ENCODE measurements around the gene FNBP1.
"Not testable (repeated sequence)": the region's sequence is repeated elsewhere in the genome, so short reads cannot be mapped to it uniquely, and the experiment has no call there.

The FNBP1 gene

DNA sequence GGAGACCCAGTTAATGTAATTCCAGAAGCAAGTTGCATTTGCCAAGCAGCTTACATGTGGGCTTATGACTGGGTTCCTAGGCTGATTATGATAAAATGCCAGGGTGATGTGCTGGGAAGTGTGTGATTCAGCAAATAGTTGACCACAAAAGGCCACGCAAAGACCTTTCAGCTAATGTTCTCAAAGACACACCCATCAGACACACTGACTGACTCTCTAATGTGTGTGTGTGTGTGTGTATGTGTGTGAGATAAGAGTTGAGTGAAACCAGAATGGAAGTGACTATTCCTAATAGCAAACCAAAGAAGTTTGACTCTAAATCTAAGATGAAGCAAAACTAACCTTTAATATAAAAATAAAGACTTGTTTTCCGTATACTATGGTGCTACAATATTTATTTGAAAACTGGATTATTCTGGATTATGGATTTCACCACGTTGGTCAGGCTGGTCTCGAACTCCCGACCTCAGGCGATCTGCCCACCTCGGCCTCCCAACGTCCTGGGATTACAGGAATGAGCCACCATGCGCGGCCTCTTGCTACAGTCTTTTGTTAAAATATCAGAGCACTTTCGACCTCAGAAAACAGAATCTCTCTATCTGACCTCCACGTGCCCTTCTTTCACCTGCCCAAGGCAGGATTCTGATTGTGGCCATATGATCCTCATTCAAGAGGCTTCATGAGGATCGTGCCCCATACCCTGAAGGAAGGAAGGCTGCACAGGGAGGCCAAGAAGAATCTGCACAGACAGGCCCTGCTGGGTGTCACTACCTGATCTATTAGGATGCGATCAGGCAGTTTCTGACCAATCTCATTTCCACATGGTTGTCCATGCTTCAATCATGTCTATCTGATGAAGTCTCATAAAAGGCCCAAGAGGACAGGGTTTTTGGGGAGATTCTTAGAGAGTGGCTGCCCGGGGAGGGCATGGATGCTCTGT lies 132.1 kb downstream of the FNBP1 start:
- DNase-seq, result no peak

DNA sequence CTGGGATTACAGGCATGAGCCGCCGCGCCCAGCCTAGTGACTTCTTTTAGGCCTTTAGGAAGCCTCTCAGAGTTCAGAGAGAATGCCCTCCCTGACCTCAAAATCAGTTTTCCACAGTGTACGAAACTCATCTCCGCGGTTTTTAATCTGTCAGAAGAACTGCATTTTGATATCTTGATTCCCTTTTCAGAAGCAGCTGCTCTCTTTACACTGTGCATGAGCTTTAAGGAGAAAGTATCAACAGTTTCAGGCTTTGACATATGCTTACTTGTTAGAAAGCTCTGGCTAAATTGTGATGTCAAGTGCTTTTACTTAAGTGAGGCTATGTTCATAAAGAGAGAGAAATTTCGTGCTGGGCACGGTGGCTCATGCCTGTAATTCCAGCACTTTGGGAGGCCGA lies 133.1 kb downstream of the FNBP1 start:
- no peak for DNase-seq

DNA sequence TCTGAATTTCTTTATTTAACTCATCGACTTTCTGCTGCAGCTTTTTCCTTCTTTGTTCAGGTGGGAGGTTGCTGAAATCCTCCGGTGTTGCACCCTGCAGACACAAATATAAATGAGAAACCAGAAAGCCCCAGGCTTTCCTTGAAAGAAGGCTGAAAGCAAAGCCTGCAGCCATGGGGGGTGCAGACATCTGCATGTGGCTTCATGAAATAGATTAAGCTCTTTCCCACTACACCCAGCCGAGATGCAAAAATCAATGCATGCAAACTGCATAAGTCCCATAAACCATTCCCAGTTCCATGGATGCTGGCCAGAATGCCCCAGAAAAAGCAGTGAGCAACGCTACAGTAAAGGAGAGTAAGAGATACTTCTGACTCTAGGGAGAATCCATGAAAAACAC lies 134.1 kb downstream of the FNBP1 start:
- no peak for DNase-seq

DNA sequence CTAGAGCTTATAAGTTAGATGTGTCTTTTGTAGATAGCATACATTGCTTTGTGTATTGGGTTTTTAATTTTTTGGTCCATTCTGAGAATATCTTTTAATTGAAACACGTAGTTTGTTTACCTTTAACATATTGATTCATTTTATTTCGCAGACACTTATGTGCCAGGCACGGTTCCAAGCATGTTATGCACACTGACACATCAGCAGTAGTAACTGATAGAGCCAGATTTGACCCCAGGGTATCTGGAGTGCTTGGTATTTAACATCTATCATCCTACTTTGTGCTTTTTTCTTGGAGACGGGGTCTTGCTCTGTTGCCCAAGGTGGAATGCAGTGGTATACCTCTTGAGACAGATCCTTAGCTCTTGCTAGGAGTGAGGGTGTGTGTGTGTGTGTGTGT lies 135.8 kb downstream of the FNBP1 start:
- DNase-seq, result no peak

DNA sequence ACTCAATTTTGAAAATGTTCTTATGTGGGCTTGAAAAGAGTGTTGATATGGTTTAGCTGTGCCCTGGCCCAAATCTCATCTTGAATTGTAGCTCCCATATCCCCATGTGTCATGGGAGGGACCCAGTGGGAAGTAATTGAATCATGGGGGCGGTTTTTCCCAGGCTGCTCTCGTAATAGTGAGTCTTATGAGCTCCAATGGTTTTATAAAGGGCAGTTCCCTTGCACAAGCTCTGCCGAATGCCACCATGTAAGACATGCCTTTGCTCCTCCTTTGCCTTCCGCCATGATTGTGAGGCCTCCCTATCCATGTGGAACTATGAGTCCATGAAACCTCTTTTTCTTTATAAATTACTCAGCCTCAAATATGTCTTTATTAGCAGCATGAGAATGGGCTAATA lies 136.7 kb downstream of the FNBP1 start:
- no peak for DNase-seq

DNA sequence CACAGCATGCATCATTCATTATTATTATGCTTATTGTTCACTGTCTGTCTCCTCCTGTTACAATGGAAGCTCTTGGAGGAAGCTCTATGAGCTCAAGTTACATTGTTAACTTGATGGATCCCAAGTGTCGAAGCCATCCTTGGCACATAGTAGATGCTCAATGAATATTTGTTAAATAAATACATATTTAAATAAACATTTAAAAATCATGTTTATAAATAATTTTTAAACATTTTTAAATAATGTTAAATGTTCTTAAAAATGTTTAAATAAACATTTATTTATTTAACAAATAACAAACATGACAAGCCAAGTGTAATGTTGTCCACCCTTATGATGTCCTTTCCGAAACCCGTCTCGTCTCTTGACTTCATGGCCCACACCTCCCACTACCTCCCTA lies 138.3 kb downstream of the FNBP1 start:
- DNase-seq, result no peak

DNA sequence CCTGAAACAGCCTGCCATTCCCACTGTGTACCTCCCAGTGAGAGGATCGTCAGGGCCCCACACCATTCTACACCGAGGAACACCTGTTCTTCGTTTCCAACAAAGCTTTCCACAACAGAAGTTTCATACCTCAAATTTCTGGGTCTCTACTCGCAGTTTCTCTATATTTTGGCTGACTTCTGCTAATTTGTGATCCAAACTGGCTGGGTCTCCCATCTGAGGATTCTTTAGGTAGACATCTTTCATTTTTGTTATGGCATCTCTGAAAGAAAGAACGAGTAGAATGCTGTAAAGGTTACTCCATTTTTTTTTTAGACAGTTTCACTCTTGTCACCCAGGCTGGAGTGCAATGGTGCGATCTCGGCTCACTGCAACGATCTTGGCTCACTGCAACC lies 140.3 kb downstream of the FNBP1 start:
- DNase-seq, result no peak

DNA sequence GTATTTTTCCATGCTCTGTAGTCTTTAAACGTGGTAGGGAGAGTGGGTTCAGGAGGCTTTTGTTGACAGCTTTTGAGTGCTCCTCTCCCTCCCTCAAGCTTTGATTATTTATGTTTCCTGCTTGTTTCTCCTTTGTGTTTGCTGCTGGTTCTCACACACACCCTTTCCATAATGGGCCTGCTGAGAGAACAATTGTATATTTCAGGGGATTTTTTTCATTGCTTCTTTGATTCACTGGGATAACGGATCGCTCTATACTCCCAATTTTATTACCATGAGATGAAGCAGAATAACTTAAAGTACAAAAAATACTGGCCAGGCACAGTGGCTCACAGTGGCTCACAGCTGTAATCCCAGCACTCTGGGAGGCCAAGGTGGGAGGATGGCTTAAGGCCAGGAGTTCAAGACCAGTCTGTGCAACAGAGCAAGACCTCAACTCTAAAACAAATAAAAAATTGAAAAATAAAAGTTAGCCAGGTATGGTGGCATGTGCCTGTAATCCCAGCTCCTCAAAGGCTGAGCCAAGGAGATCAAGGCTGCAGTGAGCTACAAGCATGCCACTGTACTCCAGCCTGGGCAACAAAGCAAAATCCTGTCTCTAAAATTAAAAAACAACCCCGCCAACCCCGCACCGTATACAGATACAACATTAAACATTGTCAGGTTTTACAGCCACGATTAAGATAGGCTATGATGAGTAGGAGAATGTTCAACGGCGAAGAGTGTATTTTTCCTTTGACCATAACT lies 140.8 kb downstream of the FNBP1 start:
- no peak for DNase-seq

DNA sequence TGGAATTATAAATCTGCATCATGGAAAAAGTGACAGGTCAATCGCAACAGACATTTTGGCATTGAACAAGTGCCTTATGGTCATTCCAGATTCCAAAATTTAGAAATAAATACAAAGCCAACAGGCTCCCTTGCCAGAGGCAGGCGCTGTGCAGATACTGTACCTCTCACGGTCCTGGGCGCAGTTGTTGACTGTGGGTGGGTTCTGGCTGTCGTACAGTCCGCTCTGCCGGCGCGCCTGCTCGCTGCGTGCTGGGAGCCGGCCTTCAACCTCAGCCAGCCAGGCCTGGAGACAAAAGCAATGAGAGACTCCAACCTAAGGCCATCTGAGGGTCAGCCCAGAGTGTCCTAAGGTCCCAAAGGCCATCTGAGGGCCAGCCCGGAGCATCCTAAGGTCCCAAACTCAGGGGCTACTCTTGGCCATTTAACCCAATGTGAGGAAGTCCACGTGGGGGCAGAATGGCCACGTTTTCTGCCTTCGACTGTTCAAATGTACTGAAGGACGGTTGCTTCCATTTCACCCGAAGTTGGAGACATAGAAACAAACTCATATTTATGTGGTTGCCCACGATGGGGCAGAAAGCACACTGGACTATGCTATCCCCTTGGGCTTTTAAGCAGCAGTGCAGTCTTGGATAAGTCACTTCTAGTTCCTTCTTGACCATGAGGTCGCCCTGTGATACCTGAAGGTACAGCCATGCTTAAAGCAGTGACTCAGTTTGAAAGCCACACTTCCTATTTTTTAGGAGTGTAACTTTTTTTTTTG lies 142.5 kb downstream of the FNBP1 start:
- no peak for DNase-seq

DNA sequence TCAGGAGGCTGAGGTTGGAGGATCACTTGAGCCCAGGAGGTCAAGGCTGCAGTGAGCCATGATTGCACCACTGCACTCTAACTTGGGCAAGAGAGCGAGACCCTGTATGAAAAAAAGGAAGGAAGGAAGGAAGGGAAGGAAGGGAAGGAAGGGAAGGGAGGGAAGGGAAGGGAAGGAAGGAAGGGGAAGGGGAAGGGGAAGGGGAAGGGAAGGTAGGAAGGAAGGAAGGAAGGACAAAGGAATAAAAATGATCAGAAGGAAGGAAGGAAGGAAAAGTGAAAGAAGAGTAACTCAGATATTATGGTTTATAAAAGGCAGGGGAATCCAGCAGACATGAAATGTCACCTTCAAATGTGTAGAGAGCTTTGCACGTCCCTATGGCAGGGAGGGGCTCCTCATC lies 143.4 kb downstream of the FNBP1 start:
- no peak for DNase-seq

DNA sequence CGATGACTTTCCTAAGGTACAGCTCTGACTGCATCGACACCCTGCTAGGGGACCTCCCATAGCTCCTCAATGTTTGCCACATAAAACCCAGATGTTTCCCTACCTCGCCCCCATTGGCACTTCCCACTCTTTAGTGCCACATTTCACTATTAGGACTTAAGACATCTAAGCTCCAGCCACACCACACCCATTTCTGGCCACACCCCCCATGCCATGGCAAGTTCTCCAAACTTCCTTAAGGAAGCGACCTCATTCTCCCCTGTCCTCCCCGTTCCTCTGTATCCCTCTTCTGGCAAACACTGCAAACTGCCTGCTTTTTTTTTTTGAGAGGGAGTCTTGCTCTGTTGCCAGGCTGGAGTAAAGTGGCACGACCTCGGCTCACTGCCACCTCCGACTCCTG lies 144.8 kb downstream of the FNBP1 start:
- no peak for DNase-seq

DNA sequence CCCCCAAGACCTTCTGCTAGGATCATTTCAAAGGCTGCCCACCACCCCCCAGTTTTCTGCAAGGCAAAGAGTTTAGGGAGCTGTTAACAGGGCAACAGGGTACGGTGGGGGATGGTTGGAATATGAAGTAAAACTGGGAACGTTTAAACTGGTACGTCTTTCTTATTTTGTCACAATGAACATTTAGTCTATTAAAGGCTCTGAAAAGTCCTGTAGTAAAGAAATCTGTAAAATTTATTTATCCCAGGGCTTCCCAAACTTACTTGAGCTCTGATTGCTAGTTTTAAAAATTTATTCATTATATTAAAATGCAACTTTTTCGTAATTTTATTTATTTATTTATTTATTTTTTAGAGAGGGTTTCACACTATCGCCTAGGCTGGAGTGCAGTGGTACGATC lies 145.7 kb downstream of the FNBP1 start:
- DNase-seq, result no peak

DNA sequence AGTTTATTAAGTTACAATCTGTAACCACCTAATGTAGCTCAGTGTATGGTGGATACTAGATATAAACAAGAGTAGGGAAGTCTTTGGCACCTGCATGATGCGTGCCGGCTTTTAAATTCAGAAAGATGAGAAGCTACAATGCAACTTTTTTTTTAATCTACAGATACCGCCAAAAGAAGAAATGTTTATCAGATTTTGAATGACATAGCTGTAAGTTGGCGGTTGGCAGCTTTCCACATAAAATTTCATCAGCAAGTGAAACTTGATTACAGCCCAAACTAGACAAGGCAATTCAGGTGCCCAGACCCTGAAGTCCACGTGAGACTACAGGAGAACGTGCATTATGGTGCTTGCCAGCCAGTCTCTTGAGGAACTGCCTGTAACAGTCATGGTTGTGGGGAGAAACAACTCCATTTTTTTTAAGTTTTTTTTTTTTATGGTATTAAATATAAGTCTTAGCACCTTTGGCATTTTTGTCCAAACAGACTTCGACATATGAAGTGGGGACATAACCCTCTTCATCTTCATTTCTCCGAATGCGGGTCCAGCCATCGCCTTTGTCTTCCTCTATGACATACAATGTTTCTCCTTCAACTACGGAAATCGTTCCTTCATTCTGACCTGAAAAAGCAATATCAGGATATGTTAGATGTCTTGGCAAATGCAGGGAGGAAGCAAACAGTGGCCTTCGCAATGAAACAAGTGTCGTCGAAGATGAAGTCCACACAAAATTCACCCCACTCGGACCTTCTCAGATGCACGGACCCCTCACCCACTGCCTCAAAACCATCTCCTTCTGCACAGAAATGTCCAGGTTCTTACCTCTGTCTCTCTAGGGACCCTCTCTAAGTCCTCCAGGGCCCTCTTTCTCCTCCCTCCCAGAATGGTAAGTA lies 147.4 kb downstream of the FNBP1 start:
- peak; percentile 42 for DNase-seq

DNA sequence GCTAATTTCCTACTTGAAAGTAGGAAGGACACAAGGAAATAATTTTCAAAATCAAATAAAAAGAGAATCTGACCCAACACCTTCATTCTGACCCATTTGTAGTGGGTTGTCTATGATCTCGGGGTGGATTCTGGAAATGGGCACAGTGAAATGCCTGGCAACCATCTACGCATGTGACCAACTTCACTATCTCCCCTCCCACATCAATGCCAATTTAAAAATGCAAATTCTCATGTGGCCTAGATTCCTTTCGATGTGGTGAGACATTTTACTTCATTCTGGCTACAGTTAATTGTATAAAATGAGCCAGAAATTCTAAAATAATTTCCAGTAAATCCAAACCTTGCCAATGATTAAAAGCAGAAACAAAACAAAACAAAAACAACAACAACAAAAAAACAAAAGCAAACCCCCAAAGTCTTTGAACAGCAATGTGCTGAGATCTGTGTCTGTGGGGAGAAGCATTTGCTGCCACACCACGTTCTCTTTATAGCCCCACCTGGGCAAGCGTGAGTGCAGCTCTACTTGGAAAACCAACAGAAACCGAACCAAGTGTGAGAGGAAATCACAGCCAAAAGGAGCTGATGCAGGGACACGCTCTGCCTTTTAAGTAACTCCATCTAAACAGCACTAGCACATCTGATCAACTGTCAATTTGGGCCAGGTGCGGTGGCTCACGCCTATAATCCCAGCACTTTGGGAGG lies 148.7 kb downstream of the FNBP1 start:
- DNase-seq, result peak; percentile 17

DNA sequence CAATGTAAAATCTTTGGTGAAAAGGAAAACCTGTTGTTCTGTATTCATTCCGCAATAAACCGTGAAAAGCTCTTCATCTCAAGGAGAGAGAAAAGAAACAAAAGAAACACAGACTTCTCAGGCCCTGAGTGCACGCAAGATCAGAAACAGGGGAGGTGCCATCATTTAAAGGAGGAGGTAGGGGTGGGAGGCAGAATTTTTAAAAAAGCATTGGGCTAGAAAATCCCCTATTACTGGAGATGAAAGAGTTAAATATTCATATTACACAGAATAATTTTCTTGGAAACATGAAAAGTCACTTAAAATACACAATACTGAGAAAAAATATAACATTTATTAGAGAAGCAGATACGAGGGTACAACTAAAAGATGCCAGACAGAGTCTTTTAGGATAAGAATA lies 151.4 kb downstream of the FNBP1 start:
- DNase-seq, result no peak

DNA sequence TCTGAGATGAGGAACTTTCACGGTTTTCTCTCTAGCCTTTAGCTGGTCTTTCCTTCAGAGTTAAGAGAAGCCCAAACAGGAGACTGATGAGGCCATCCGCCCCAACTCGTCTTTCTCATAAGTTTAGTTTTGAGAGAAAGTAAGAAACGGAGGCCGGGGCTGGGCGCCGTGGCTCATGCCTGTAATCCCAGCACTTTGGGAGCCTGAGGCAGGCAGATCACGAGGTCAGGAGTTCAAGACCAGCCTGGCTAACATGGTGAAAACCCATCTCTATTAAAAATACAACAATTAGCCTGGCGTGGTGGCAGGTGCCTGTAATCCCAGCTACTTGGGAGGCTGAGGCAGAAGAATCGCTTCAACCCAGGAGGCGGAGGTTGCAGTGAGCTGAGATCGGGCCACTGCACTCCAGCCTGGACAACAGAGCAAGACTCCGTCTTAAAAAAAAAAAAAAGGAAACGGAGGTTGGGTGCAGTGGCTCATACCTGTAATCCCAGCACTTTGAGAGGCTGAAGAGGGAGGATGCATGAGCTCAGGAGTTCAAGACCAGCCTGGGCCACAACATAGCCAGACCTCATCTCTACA lies 152.2 kb downstream of the FNBP1 start:
- DNase-seq, result not testable (repeated sequence)

DNA sequence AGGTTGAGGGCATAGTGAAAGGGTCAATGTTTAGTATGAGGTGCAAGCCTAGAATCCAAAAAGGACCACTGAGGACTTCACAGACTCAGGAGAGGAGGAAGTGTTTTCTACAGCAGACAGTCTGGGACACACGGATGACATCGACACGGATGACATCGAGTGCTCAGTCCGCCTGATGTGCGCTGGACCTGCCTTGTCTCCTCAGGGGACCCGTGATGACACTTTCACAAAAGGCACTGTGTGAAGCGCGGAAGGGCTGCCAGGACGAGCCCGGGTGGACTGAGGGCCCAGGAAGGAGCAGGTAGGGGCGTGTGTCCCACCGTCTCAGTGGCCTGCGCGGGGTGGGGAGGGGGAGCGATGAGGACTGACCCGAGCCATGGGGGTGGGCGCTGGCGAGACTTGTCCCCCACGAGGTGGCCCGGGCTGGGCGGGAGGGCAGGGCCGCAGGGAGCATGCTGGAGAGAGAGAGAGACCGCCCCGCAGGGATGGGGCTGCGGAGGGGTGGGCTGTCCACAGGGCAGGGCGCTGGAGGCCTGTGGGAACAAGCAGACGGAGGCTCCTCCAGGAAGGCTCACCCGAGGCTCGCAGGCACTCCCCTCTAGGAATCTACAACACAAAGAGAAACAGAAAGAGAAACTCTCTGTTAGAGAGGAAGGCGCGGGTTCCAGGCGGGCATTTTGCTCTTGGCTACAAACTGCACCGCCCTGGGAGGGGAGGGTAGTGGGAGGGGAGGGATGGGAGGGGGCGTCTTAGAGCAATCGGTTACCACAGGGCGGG lies 152.9 kb downstream of the FNBP1 start:
- DNase-seq, result peak; percentile 66

DNA sequence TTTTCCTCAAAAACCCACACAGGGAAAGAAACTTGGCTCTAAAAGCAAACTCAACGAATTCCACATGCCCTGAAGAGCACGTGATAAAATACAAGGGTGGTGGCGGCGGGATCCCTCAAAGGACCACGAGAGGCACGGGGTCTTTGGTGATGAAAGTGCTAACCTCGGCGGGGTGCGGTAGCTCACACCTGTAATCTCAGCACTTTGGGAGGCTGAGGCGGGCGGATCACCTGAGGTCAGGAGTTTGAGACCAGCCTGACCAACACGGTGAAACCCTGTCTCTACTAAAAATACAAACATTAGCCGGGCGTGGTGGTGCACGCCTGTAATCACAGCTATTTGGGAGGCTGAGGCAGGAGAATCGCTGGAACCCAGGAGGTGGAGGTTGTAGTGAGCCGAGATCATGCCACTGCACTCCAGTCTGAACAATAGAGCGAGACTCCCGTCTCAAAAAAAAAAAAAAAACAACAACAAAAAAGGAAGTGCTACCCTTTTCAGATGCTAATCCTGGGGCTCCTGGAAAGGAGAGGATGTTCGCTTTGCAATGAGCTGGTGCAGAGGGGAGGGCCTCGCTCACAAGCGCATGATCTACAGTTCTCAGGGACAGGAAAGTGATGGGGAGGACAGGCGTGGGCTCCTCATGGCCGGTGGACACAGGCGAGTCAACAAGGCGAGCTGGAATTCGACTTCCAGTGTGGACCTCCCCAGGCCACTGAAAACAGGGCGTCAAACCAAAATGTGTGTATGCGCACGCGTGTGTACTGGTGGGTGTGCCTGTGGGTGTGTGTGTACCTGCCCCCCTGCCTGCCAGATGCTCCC lies 153.7 kb downstream of the FNBP1 start:
- DNase-seq, result peak; percentile 35

DNA sequence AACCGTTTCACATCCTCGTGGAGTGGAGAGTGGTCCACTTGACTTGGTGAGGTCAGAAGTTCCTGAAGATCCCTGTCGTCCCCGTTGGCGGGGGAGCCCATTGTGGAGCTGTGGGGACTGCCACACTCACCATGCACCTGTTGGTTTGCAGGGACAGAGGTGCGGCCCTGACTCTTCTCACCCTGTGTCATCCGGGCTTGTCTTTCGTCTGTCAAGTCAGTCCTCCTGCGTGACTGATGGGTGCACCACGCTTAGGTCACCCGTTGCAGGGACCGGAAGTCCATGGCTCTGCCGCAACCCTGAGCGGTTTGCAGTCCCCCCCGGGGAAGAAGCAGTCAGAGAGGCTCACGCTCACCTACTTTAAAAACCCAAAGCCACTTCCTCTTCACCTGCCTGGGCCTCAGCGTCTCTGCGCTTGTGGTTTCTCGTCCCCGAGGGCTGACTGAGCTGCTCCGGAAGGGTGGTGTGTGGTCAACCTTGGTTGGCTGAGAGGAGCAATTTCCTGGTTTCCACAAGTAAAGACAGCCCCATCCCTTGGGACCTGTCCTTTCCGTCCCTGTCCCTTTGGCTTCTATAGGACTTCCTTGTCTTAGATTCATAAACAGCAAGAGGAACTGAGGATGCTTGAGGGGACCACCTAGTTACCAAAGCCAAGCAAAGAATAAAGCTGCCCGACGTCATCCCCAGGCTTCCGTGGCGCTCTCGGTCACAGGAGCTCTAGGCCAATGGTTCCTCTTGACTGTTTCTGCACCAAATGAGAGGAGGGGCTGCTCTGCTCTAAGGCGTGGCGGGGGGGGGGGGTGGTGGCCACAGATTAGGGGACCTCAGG lies 154.5 kb downstream of the FNBP1 start:
- peak; percentile 87 for DNase-seq

All from activated CD4-positive, alpha-beta T cell treated with anti-CD3 and anti-CD28 coated beads, Interleukin-2, amount 50 U/mL, for 1 hour (primary cell).